Measurements from ENCODE around the gene PPP1R11.

Gene PPP1R11

DNA sequence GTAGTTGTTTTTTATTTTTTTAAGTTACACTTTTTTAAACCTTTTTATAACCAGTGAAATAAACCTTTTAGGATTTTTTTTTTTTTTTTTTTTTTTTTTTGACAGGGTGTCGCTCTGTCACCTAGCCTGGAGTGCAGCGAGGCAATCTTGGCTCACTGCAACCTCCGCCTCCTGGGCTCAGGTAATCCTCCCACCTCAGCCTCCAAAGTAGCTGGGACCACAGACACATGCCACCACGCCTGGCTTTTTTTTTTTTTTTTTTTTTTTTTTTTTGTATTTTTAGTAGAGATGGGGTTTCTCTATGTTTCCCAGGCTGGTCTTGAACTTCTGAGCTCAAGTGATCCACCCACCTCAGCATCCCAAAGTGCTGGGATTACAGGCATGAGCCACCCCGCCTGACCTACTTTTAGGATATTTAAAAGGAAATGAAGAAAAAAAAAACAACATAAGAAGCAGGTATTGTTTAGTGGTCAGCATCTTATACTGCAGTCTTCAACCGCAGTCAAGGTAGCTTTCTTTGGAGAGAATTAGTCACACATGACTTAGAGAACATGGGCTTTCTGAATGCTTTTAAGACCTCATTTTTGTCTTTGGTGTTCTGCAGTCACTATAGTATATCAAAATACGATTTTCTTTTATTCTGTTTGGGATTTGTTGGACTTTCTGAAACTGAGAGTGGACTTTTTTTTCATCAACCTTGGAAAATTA, 4.4 kb upstream of the PPP1R11 start:
- no peak for DNase-seq

DNA sequence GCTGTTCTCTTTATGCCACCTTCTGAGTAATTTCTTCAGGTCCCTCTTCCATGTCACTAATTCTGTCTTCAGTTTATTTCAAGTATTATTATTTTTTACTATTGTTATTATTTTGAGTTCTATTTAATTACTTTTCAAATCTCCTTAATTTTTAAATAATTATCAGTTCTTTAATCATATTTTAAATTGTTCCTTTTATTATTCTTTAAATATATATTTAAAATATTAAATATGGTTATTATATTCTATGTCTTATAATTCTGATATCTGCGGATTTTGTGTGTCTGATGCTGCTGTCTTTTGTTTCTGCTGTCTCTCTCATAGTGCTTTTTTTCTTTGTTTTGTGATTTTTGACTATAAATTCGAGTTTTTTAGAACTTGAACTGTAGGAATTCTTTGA, 3.7 kb upstream of the PPP1R11 start:
- DNase-seq = no peak

DNA sequence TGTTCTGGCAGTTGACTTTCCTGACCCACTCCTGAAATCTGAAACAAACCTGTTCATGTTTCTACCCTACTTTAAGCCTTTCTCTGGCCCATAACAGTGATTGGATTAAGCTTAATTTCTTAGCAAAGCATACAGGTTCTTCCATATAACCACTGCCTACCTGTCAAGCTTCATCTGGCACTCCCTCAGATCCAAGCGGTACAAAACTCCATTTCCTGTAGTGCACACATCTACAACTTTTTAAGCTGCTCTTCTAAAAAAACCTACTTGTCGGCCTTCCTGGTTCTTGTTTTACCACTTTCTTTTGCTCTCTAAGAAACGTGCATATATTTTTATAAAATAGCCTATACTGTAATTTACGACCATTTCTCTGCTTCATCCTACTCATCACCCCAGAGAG, 916 bp upstream of the PPP1R11 start:
- DNase-seq = no peak

DNA sequence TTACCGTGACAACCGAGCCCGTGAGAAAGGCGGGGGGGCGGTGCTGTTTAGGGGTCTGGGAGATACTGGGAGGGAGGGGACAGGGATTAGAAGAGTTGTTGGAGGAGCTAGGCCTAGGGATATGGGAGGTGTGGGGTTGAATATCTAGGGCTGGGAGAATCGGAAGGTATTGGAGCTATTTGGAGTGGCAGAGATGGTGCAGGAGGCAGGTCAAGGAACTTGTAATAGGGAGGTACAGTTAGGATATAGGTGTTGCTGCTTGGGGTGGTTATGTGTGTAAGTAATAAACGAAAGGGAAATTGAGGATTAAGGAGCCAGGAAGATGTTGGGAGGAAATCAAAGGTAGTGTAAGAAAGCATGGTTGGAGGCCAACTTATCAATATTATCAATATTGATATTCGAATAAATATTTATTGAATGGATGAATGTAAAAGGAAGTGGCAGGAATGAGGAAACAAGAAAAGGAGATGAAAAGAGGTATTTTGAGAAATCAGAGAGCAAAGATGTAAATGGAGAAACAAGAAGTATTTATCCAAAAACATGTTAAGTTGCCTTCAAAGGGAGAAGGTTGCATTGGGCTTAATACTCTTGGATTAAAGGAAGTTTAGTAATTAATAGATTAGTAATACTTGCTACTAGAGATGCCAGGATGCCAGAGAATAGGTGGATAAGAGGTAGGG, 602 bp downstream of the PPP1R11 start:
- no peak for DNase-seq

DNA sequence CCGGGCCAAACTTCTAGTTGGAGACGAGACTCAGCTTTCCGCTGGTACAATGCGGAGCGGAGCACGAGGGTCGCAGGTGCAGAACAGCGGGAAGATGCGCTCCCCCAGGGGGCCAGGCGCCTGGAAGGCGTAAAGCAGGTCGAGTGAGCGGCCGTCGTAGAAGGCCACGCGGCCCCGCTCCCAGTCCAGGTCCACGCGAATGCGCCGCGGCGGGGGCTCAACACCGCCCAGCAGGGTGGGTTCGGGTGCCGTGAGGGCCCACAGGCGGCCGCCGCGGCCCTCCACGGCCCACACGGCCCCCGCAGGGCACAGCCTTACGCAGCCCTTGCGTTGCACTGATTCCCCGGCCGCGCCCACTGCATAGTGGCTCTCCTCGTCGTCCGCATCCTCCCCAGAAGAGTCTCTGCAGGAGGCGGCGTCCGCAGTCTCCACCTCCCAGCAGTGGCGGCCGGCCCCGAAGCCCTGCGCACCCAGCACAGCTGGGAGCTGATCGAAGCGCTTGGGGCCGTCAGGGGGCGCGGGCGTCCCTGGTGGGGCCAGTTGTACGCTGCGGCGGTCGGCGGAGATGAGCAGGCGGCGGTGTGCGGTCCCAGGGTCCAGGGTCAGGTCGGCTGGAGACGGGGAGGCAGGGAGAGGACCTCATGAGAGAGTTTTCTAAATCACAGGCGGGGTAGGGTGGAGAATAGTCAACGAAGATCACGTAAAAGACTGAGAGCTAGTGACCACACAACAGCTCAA, 4.3 kb downstream of the PPP1R11 start:
- DNase-seq = no peak

DNA sequence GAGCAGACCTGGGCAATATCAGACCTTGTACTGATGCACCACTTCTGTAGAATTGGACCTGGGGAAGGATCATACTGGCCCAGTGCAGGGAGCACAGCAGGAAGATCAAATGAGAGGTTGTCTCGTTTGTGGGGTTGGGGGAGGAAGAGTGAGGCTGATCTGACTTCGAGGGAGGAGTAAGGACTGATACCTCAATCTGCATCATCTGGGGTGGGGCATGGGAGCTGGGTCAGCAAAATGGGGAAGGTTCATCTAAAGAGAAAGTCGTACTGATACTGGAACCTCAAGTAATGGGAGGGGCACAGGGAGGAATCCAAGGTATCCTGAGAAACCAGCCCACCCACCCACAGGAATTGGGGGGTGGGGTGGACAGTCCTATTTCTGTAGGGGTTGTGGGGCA, 4.9 kb downstream of the PPP1R11 start:
- no peak for DNase-seq

DNA sequence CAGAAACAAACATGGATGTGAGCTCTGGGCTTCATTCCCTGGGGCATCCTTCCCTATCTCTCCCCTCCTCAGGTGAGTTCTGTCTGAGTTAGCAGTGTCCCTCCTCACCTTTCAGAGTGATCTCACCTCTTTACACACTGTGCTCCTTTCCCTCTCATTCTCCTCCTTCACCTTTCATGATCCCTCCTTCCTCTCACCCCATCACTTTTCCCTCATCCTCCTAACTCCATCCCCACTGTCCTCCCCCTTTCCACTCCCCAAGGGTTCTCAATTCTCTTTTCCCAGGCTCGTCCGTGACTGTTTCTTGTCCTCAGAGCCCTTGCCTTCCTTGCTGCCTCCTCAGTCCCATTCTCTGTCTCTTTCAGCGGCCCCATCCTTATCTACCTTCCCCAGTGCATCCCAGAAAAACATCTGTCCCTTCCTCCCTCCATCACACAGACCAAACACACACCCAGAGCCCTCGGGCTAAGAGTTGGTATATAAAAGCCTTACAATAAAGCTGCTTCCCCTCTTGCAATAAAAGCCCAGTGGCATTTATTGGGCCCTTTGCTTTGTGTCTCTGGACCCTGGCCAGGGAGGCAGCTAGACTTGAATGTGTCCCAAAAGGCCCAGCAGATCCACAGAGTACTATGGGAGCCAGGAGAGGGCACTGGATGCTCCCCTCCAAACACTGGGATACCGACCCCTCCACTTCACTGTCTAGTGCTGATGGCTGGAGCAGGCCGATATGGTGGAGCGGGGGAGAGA, 6.7 kb downstream of the PPP1R11 start:
- DNase-seq = no peak

DNA sequence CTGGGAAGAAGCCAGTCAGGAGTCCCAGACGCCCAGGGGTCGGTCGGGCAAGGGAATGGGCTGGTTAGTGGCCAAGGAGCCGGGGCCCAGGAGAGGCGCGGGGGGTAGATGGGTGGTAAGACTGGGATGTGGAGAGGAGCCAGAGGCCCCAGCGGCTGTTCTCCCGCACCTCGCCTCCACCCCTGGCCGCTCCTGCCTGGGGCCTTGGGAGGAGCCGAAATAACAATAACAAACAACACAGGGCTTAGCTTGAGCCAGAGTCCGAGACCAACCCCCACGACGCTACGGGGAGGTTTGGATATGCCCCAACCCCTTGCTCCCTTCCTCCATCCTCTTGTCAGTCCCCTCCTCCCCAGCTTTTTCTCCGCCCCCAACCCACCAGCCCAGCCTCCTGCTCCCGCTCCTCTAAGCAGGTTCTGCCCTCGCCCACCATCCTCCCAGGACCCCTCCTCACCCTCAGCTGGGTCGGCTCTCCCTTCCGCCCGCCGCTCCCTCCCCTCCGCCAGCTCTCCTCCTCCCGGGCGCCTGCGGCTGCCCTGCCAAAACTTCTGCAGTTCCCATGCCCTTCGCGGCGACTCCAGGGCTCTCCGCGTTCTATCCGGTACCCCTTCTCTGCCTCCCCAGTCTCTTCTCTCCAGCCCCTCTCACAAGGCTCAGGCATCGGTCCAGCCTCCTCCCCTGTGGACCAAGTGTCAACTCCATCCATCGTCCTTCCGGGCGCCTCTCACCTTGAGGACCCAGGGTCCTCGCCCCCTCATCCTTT, 7.5 kb downstream of the PPP1R11 start:
- DNase-seq = no peak

DNA sequence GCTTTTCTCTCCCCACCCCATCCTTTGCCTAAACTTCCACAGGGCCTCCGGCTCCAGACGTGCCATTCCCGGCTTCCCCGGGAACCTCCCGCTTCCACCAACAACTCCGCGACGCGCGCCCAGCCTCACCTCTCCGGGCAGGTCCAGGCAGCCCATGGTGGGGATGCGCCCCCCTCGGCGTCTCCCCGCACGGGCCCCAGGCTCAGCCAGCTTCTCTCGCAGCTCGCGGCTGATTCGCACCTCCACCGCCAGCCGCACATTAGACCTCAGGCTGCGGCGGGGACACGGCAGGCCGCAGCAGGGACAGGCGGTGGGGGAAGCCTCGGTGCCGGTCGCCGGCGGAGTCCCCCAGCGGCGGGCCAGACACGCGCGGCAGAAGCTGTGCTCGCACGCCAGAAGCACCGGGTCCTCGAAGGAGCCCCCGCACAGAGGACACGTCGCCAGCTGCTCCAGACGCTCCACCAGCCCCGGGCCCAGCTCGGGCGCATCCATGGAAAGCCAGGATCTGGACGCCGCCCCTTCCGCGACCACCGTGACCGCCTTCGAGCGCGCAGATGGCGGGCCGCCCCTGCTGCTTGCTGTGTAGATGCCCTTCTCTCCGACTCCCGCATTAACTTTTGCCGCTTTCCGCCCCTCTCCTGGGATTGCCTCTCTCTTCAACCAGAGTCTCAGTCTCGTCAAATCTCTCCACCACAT, 8.2 kb downstream of the PPP1R11 start, which contains the start of gene RNF39:
RNF39 (minus strand) TSS at position 676 of the 696 bp plus-strand sequence; CDS start at position 492, 184 bp downstream.
- DNase-seq = peak in 1 of 3 experiments; percentile 10

DNA sequence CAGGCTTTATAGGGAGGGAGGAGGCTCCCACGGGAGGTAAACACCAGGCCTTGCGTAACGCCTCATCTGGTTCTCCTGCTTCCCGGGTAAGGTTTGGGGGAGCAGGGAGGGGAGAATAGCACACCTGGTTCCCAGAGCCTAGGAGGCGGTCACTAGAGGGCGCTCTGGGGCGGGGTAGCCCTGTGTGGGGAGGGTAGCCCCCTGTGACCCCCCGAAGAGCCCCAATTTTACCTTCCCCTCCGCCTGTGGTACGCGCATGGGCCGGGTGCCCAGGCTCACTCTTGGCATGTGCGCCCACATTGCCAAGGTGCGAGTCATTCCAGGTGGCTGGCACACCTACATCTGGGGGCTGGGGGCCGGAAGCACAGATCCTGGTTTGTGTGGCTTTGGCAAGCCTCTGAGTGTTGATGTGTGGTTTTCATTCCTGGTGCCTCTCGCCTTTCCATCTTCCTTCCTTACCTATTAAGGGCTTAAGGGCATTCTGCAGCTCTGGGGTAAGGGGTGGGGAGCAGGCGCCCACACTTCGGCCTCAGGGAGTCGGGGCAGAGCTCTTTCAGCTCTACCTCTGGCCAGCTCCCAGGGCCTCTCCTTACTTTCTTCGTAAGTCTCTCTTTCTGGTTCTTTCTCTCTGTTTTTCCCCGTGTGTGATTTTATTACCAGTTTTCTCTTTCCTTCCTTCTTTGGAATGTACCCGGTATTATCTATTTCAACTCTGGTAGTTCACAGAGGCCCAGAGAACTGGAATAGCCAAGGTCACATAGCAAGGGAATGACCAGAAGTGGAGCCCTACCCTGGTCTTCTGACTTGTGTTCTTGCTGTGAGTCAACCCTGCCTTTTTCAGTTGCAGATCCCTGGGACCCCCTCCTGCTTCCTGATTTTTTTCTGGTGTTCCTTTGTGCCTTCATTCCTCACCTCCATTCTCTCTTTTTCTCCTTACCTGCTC, 9.1 kb downstream of the PPP1R11 start:
- DNase-seq = no peak

DNA sequence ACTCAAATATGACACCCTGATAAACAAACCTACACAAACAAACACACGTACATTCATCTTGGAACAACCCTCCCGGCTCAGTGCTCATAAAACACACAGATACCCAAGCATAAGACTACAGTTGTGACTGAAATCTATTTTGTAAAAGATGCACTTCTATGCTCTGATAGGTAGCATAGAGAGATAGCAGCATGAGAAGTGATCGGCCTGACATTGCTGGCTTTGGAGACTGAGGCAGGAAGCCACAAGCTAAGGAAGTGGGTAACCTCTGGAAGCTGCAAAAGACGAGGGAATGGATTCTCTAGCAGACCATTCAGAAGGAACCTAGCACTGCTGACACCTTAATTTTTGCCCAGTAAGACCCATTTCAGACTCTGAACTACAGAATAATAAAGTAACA, 10.2 kb downstream of the PPP1R11 start:
- DNase-seq = no peak

DNA sequence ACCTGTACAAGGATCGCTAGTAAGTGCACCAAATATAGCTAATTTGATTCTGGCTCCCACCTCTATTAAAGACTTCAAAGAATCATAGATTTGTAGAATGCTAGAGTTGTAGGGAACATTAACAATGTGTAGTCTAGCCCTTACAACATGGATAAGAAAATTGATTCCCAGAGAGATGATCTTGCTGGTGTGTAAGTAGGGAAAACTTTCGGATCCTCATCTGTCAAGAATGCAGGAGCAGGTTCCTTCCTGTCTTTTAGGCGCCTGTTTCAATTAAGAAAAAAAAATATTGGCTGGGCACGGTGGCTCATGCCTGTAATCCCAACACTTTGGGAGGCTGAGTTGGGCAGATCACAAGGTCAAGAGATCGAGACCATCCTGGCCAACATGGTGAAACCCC, 20.9 kb downstream of the PPP1R11 start:
- DNase-seq = no peak

DNA sequence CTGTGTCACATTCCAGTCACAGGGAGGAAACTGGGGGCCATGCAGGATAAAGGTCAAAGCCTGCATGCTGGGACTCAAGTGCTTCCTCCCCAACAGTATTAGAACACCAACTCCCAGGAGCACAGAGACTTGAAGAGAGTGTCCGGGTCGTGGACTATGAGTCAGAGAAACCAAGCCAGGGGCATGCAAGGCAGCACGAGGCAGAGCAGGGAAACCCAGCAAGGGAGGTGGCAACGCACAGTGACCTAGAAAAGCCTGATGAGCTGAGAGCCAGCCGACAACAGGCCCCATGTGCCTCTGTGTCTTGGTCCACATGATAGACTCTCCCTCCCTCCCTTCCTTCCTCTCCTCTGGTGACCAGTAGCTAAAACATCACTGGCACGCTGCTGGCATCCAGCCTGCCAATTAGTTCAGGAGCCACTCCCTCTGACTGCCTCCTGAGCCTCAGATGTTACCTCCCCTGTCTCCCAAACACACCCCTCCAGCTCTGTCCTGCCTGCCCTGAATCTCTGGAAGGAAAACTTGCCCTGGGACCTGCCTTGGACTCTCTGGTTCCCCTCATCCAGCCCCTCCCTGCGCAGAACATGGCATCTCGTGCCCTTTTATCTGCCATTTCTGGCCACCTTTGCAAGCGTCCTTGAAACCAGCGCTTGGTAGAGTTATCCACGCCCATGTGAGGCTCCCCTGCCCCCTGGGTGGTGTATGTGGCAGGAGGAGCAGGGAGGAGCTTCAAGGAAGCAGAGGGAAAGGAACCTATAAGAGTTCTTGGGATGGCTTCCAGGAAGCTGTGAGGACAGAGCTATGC, 24.8 kb downstream of the PPP1R11 start:
- peak in 1 of 3 experiments; percentile 5 for DNase-seq

DNA sequence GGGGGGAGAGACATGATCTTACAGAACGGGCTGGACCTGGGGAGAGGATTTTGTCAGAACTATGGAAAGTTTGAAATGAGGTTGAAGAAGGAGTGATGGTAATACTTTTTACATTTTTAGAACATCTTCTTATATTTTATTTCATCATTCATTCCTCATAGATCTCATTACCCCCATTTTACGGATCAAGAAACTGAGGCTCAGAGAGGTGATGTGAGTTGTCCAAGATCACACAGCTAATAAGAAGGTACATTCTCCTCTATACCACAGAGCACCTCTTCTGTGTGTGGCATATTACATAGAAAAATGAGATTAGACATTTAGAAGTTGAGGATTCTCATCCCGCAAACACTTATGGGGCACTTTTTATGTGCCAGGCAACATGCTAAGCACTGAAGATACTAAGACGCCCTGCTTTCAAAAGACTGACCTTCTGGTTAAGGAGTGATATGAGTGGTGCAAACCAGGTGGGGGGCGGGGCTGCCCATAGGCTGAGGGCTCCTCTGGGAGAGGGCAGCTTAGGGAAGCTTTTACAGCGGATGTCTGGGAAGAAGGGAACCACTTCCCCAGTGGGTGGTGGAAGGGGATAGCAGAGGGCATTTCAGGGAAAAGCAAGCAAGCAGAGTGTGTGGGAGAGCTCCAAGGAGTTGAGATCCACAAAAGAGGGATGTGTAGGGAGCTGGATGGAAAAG, 26.0 kb downstream of the PPP1R11 start:
- no peak for DNase-seq

DNA sequence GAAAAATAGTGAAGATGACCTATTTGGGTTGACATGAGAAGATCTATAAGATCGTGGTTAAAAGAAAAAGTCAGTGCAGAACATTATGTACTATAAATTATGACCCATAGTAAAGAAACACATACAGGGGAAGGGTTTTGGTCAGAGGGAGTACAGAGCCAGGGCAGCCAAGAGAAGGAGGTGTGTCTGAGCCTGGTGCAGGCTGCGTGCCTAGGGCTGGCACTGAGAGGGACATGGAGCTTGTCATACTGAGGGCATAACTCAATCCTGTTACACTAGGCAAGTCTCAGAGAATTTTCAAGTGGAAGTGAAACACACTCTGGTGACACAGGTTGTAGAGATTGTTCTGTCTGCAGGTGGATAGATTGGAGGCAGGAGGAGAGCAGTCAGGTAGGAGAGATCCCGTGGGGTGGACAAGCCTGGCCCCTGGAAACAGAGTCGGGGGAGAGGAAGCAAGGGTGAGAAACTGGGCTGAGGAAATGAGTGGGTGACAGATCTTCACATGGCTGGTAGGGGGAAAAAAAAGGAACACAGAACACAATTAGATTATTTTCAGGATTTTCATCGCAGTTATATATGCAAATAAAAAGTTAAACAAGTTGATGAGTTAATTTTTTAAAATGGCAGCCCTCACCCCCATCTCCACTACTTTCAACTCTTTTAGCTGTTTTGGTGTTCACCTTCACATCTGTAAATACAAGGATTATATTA, 27.1 kb downstream of the PPP1R11 start:
- DNase-seq = no peak

DNA sequence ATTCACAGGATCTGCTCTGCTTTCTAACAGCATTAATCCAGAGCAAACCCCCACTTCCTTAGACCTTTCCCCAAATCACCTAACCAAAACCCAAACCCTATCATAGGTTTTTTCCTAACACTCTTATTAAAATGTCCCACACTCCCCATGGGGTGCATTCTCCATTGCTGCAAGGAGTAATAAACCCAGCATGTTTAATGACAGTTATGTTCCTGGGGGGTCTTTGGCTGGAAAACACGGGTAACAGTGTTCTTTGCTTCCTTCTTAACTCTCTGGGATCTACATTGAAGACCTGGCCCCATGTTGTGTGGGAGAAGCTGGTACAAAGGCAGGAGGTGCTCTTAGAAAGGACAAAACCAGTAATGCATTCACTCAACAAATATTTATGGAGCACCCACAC, 29.8 kb downstream of the PPP1R11 start:
- DNase-seq = no peak

DNA sequence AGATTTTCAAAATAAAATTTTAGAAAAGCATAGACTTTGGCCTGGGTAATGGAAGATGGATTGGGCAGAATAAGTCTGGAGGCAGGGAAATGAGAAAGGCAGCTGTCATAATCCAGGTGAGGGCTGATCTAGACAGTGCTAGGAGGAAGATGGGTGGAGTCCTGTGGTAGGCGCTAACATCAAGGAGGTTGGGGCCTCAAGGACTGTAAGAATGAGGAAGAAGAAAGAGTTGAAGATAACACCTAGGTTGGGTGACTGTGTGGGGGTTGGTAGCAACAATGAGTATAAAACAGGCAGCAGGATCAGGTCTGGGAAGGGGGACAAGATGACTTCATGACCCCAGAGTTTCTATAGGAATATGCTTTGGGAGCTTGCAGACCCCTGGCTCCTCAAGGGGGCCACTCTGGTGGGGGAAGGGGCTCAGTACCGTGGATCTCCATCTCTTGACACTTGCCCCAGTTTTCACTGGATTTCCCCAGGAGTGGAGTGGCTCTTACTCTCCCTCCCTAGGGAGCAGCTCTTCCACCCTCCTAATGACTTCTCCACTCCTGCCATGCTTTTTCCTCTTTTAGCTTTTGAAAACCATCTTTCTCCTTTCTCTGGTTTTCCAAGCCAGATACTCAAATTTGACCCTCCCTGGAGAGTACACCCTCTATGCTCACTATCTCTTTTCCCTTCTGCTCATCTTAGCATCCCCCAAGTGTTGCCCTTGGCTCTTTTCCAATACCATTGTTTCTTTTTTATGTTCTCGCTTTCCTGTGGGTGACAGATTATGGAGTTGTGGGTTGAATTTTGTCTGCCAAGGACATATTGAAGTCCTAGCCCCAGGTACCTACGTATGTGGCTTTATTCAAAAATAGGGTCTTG, 31.1 kb downstream of the PPP1R11 start:
- DNase-seq = no peak
